Fibroblast of skin of scalp (primary cell): ENCODE data around the gene GOLT1B. TPM values are rescaled to one million over a fixed set of nuclear protein-coding genes. Genes with fewer than 3 reads are reported as not detected.
"Not testable (repeated sequence)": the region's sequence is repeated elsewhere in the genome, so short reads cannot be mapped to it uniquely, and the experiment has no call there.

Source experiments
- DNase-seq: peaks from one replicate; pipeline ENCODE4 v3.0.0-alpha.2; 2013
- polyA plus RNA-seq, 2 experiments: library from polyadenylated mRNA; unstranded; fragments of 120-200 nt; gene quantifications; one replicate each; pipeline ENCODE4 v1.2.1, GENCODE V29; 2013; ENCODE audit not compliant: insufficient read length in 2 of 2

Gene GOLT1B, protein sequence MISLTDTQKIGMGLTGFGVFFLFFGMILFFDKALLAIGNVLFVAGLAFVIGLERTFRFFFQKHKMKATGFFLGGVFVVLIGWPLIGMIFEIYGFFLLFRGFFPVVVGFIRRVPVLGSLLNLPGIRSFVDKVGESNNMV
- polyA plus RNA-seq (2013, experiment 1 of 2; ENCODE audit: insufficient read length) = 84.2 TPM
- 87.1 TPM for polyA plus RNA-seq (2013, experiment 2 of 2; ENCODE audit: insufficient read length)

DNA sequence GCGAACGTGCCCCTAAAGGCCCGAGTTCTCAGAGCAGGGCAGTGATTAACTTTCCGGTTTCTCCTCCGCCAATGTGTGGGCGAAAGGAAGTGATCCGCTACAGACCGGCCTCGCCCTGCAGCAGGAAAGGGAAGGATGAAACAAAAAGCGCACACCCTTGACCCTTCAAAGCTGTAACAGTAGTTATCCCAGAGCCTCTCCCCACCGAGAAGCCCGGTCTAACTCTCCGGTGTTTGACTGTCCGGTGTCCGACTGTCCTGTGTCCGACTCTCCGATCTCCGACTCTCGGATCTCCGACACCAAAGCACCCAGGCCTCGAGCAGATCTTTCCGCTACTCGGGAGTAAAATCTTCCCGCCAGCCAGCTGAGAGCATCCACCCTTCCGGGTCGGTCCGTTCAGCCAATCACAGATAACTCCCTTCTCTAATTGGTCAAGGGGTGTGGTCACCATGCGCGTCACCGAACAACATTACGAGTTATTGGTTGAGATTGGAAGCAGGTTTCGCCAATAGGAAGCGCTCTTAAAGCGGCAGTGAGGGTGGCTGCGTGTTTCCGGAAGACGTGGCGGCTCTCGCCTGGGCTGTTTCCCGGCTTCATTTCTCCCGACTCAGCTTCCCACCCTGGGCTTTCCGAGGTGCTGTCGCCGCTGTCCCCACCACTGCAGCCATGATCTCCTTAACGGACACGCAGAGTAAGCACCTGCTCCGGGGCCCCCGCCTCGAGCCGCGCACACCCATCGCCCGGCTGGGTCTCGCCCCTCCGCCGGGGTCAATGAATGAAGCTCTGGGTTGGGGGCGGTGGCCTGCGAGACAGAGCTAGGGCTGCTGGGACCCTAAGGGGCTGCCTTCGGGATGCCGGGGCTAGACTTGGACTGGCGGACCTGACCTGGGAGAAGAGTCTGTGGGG lies at the start of gene GOLT1B, which contains the start of gene RECQL:
GOLT1B (plus strand) TSS at position 532 of the 906 bp plus-strand sequence; CDS start at position 667, 135 bp downstream.
RECQL (minus strand) TSS at position 378 of the 906 bp plus-strand sequence. CDS start 2,065 bp downstream, outside the sequence.
- peak; percentile 99 for DNase-seq

GRCh38 chr12:21453312-21453852 lies 48.2 kb upstream of the GOLT1B start:
- no peak for DNase-seq

- no peak for DNase-seq
These were observed 45.3 kb upstream of the GOLT1B start for GRCh38 chr12:21456291-21456780.

- no peak for DNase-seq
These were observed 42.1 kb upstream of the GOLT1B start for GRCh38 chr12:21459474-21459873.

GRCh38 chr12:21467334-21467733 lies 34.3 kb upstream of the GOLT1B start:
- DNase-seq = not testable (repeated sequence)

- DNase-seq = no peak
These were observed 30.3 kb upstream of the GOLT1B start for GRCh38 chr12:21471294-21471693.

- DNase-seq = no peak
These were observed 29.3 kb upstream of the GOLT1B start for GRCh38 chr12:21472197-21472823.

DNA sequence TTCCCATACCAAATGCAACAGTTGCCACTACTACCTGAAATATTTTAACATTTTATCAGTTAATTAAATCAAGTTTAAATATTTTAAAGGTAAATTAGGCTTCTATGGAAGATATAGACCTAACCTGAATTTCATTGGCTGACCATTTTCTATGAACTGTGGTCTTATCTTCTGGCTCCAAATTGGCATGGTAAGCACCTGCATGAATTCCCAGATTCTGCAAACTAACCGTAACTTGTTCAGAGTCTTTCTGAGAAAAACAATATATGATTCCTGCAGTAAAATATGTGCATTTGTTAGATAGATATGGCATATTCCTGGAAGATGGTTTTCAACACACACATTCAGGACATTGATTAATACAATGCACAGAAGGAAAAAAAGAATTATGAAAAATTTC lies 26.0 kb upstream of the GOLT1B start:
- DNase-seq = no peak

- DNase-seq = peak; percentile 38
These were observed 24.6 kb upstream of the GOLT1B start for GRCh38 chr12:21476949-21477348.

DNA sequence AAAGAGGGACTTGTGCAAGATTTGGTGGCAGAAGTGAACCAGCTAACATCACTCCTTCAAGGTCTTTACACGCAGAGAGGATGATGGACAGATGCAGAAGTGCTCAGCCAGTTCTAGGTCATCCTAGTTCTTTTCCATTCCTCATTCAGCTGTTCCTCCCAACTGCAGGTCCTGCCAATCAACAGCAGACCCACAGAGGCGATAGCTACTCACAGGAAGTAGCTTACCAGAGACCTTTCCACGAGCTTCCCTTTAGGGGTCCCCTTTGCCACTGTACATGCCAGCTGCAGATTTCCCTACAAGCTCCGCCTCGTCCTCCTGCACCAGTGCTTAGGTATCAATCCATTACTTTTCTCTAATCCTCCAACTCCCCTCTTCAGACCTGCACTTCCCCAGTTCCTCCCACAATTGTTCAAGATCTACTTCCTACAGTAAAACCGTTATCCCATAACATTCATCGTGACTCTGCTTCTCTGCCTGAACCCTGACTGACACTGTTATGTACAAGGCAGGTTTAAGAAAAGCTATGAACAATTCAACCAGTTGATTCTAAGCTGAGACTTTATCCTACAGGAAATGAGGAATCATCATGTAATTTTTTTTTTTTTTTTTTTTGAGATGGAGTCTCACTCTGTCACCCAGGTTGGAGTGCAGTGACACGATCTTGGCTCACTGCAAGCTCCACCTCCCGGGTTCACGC lies 22.7 kb upstream of the GOLT1B start:
- no peak for DNase-seq

DNA sequence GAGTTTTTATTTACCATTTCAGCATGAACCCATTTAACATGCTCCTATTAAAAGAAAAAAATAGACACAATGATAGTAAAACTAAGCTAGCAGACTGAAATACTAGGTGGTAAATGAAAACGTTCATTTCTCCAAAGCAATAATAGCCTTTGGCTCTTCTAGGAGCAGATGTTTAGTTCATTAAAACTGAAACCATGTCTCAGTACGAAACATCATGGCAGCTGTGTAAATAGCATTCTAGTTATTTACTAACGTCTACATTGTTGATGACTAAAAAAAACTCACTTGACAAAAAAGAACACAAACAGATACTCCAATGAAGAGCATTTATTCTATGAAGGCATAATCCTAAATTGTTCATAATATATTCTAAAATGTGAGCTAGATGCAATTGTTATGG lies 18.1 kb upstream of the GOLT1B start:
- no peak for DNase-seq

DNA sequence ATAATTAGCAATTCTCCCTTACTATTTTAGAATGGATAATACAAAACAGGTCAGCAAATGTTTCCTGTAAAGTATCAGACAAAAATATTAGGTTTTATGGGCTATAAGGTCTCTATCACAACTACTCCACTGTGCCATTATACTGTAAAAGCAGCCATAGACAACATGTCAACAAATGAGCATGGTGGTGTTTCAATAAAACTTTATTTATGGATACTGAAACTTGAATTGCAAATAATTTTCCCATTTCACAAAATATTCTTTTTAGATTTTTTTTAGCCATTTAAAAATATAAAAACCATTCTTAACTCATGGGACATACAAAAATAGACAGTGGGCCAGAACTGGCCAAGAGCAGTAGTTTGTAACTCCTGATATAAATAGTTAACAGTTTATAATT lies 15.6 kb upstream of the GOLT1B start:
- no peak for DNase-seq

GRCh38 chr12:21499765-21500164 lies 1.8 kb upstream of the GOLT1B start:
- no peak for DNase-seq

DNA sequence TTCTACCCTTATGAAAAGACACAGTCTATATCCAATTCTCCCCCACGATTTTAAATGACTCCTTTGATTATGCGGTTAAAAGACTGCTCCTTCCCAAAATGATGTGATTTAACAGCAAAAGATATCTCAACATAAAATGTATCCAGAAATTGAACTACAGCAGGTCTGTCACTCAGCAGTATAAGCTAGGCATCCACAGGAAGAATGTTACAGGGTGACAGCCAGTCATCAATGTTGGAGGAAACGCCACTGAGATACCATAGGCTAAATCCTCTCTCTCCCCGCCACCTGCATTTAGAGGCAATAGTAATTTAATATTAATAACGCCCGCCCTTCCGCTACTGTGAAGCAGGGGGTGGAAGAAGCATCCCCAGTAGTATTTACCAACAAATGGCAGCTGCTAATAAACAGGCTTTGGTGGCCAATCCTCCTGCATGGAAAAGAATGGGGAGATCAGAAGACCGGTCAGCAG lies 767 bp upstream of the GOLT1B start:
- DNase-seq = no peak

DNA sequence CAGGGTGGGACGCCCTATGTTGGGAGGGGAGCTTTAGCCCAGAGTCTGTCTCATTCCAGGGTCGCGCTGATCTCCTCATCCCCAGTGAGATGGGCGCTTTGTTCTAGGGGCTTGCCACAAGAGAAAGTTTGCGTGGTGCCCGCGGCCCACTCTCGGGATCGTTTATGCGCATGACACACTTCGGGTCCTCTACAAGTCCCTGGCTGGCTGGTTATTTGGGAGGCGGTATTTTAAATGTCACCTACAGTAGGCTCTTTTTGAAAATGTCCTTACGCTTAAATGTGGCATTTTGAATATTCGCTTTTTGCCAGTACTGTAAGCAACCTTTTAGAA lies 541 bp downstream of the GOLT1B start:
- peak; percentile 39 for DNase-seq

- no peak for DNase-seq
These were observed 1.3 kb downstream of the GOLT1B start for GRCh38 chr12:21502872-21503271.

DNA sequence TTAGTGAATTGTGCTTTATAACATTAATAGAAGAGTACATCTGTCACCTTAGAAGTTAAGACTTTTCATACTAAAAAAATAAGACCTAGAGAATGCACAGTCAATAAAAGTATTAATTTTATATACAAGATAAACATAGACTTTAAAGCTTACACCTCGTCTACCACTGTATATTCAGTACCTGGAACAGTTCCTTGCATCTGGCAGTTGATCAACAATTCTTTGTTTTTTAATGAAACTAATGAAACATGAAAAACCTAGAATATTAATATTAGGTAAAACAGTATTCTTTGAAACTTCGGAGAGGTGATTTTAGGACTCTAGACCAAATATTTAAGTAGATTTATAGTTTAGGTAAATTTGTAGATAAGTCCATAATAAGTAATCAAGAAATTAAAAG lies 4.3 kb downstream of the GOLT1B start:
- DNase-seq = no peak

- no peak for DNase-seq
These were observed 6.3 kb downstream of the GOLT1B start for GRCh38 chr12:21507849-21508248.

- DNase-seq = no peak
These were observed 8.2 kb downstream of the GOLT1B start for GRCh38 chr12:21509768-21510167.

DNA sequence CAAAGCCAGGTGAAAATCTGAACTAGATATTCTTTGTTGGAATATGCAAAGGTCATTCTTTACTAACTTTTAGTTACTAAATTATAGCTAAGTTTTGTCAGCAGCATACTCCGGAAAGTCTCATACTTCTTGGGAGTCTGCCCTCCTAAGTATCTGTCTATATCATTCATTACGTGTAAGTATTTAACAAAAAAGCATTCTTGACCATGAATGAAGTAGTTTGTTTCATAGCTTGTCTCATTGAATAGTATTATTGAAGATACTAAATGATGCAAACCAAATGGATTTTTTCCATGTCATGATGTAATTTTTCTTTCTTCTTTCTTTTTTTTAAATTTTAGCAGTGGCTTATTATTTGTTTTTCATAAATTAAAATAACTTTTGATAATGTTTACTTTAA lies 14.7 kb downstream of the GOLT1B start:
- no peak for DNase-seq

DNA sequence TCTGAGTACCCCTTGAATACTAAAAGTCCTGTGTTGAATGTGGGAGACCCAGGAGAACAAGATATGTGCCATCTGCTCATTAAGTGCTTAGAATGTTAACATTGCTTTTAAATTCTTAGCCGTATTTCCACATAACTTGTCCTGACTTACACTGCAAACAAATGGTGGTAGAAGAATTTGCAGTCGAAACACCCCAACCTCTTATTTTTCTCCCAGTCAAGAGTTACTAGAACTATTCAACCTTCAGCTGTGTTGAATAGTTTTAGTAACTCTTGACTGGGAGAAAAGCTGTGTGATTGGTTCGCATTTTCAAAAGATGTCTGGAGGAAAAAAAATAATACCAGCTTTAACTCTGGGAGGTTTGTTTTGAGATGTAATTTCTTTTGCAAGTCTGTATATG lies 16.9 kb downstream of the GOLT1B start:
- no peak for DNase-seq

DNA sequence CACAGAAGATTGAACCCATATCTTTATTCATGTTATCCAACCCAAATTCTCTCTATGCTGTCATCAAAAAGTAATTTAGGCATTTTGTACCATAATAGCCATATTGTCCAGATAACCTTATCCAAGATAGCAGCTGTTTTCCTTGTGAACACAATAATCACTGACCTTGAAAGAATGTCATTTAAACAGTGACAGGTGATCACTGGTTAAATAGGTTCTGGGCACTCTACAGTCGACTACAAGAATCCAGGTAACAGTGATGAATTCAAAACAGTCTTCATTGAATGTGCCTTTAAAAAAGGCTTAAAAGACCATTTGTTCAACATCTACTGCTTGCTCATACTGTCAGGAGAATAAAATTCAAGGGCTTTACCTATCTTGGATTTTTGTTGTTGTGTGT lies 20.0 kb downstream of the GOLT1B start:
- DNase-seq = no peak
